ENCODE measurements around the gene LRRC10B.

The LRRC10B gene

DNA sequence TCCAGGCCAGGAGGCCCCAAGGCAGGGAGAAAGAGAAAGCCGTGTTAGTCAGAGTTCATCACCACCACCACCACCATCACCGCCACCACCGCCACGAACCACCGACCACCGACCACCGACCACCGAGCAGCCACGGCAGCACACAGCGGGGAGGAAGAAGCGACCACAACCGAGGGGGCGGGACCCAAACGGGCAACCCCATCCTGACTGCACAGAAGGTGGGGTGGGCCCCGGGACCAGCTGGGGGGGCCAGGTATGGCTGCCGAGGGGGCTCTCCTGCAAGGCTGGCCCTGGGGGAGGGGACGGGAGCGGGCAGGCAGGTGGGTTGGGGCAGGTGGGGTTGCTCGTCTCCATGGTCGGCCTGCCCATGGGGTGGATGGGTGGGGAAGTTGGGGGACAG is 38.1 kb downstream of the LRRC10B start:
- no peak for DNase-seq (ENCODE audit: low spot score)

- no peak for DNase-seq (ENCODE audit: low spot score)
These were observed 38.7 kb downstream of the LRRC10B start for GRCh38 chr11:61547246-61547645.

- DNase-seq (ENCODE audit: low spot score), result no peak
These were observed 40.6 kb downstream of the LRRC10B start for GRCh38 chr11:61549177-61549576.

DNA sequence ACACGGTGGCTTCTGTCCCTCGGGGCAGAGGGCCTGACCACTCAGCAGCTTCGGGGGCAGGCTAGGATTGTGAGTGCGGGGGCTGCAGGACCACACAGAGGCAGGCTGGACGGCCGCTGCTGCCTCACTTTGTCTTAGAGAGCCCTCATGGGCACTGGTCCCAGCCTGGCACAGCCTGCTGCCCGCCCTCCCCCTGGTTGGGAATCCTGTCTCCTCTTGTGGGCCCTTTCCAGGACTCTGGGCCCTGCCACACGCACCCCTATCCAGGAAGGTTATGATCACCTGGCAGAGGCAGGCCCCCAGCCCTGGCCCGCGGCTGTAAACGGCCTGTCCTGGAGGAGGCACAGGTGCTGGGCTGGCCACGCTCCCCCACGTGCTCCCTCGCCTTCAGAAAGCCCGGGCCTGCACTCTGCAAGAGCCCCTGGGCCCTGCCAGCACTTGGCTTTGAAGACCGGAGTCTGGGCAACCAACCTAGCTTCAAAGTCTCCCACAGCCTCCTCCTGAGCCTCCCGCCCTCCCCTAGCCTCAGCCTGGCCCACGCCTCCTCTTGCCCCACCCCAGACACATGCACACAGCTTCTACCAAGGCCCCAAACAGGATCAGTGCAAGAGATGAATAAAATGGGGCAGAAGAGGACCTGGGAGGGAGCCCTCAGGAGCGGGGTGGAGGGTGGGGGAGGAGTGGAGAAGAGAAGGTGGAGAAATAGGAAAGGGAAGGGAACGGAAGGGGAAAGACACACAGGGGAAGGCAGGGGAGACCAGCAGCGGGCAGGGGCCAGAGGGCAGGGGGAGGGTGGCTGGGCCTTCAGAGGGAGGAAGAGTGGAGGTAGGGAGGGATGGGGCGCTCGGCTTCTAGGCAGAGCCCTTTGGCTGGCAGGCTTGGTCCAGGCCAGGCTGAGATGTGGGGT is 41.4 kb downstream of the LRRC10B start:
- no peak for DNase-seq (ENCODE audit: low spot score)

DNA sequence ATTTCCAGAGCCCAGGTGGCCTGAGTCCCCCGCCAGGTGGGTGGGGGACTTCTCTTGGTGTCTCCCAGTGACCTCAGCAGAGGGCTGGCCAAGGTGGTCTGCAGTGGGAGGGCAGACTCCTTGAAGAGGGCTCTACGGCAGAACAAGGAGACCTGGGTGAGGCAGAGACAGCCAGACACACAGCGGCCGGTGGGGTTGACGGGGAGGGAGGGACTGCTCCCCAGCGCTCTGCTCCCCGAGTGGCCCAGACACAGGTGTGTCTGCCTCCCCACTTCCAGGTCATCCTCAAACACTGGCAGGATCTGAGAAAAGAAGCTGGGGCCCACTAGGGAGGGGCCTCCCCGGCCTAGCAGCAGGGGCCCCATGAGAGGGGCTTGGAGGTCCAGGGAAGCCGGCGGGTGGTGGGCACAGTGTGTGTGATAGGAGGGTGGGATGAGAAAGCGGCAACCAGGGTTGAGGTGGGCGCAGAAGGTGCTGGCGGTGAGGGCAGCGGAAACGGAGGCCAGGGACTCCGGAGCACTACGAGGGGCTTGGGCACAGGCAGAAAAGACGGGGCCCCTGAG is 42.2 kb downstream of the LRRC10B start:
- DNase-seq (ENCODE audit: low spot score), result no peak

GRCh38 chr11:61551634-61552033 is 43.1 kb downstream of the LRRC10B start:
- no peak for DNase-seq (ENCODE audit: low spot score)

DNA sequence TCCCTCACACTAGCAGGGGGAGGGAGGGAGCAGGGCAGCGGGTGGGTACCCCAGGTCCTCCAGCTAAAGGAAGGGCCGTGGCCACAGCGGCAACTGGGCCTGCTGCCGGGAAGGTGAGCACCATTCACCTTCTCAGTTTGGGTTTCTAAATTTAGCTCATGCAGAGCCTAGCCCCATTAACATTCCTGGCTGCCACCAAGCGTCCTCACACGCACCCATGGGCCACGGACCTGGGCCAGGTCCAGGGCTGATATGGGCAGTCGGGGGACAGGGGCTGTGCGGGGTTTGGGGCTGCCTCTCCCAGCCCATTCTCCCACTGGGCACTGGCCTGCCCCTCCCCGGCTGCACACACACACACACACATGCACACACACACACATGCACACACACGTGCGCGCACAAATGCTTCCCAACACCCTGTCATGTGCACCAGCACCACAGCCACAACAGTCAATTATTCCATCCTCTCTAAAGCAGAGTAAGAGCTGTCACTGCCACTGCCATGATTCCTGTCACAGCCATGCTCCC is 43.6 kb downstream of the LRRC10B start:
- DNase-seq (ENCODE audit: low spot score), result no peak

- DNase-seq (ENCODE audit: low spot score), result no peak
These were observed 45.0 kb downstream of the LRRC10B start for GRCh38 chr11:61553373-61554171.

DNA sequence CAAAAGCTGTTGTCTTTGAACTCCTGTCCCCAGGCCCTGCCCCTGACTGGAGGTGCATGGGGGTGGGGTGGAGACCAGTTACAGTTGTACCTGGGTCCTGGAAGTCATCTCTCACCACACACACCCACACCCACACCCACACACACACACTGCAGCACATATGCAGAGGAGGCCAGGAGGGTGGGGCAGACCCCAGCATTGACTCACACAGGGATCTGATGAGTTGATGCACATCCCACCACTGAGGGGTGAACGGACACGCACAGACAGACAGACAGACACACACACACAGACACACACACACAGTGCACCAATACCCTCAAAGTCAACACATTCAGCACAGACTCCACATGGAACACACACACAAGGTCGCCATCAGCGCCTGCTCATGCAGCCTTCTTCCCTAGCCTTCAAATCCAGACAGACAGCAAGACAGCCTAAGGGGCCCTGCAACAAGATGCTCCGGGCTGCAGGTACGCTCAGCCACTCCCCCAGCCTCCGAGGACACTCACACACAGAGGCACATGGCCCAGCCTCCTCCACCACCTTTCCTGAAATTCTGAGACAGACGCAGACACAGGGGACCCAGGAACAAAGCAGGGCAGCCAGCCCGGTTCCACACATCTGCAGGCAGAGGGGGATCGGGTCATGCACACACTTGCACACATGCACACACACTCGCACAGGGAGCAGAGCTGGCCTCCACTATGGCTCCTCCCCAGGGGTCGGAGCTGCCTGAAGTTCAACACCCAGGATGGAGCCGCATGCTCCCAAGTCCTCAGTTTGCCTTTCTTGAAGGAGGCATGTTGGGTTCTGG is 45.8 kb downstream of the LRRC10B start:
- no peak for DNase-seq (ENCODE audit: low spot score)

DNA sequence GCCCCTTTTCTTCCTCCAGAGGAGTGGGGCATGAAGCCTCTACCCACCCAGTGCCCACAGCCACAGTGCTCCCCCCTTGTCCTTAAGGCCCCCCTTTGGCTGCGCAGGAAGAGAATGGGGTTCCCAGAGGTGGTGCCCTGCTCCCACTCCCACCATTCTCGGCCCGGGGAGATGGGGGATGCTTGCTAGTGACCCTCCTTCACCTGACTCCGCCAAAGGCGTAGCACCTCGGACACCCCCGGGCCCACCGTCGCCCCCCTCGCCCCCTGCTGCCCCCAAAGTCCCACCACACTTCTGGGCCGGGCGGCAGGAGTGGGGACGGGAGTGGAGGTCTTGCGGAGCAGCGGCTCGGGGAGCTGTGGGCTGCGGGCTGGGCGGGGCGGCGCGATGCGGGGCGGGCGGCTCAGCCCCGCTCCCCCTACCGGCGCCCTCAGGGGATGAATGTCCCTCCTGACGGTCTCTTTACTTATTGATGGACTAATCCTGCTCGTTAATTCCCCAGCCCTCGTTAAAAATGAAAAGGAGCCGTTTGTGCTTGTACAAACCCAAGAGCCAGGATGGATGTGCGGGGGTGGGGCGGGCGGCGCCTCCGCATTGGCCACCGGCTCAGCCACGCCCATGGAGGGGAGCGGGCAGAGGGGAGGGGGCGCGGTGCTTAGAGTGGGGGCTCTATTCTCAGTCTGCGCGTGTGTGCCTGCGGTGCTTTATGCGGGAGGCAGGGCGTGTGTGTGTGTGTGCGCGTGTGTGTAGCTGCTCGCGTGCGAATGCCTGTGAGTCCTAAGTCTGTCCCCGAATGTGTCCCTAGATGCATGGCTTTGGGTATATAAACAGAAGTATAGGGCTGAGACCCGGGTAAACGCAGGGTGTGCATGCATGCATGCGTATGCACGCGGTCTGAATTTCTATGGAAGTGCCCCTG is 46.8 kb downstream of the LRRC10B start:
- no peak for DNase-seq (ENCODE audit: low spot score)

GRCh38 chr11:61555978-61556377 is 47.4 kb downstream of the LRRC10B start:
- no peak for DNase-seq (ENCODE audit: low spot score)

GRCh38 chr11:61556621-61557020 is 48.1 kb downstream of the LRRC10B start:
- DNase-seq (ENCODE audit: low spot score), result no peak
